ENCODE data around the gene NT5E. TPM values are rescaled to one million over a fixed set of nuclear protein-coding genes. Genes with fewer than 3 reads are reported as not detected.
A peak's percentile ranks its signal among the peaks of the same experiment; 100 is the strongest.

Gene NT5E
- total RNA-seq, 1 experiment from 2014 or later = 0.52 TPM

GRCh38 chr6:85468326-85468725 lies 18.4 kb downstream of the NT5E start:
- Mint-ChIP-seq H3K27ac (peak overlapping the region in 1 of 3 experiments; percentile 83; a peak in 1 of 7 replicates), H3K4me1 (no peaks in the 10 kb centered on the region; a peak in 1 of 4 replicates), H3K36me3 (ENCODE audit: insufficient read depth in 1 of 3, low read depth in 3 of 3) (no peaks in the 10 kb centered on the region), H3K9me3 (no peaks in the 10 kb centered on the region), H3K4me3 (no peak overlapping the region), H3K27me3 (ENCODE audit: low read depth) (no peaks in the 10 kb centered on the region)
- Histone ChIP-seq H4K91ac (ENCODE audit: insufficient read length, low read depth, low read length) (no peak overlapping the region), H3K18ac (ENCODE audit: insufficient read length, low read depth, low read length) (no peak overlapping the region), H3K4me2 (ENCODE audit: insufficient read depth, insufficient read length, low read length) (no peak overlapping the region), H2BK120ac (ENCODE audit: low read depth, low read length, poor library complexity, severe bottlenecking) (no peak overlapping the region), H3K9me3 (ENCODE audit: control insufficient read depth, low read depth, low read length) (no peaks in the 10 kb centered on the region), H2BK20ac (ENCODE audit: low read depth, low read length, poor library complexity, severe bottlenecking) (no peak overlapping the region), H3K79me1 (ENCODE audit: insufficient read depth, low read depth, low read length, poor library complexity, severe bottlenecking) (no peaks in the 10 kb centered on the region), H4K5ac (ENCODE audit: insufficient read length, low read depth, low read length) (no peak overlapping the region), H3K23ac (ENCODE audit: insufficient read length, low read depth, low read length) (no peak overlapping the region), H3K9ac (ENCODE audit: extremely low read depth, insufficient read length, low read length) (no peak overlapping the region), H4K20me1 (ENCODE audit: control insufficient read depth, insufficient read depth, insufficient read length) (no peaks in the 10 kb centered on the region), H3K27ac (ENCODE audit: insufficient read length, low read depth, low read length) (no peak overlapping the region), H3K4ac (ENCODE audit: low read depth, low read length) (no peak overlapping the region), H3K14ac (ENCODE audit: insufficient read depth, low read length) (no peak overlapping the region), H3K27me3 (ENCODE audit: insufficient read depth, low read length) (no peaks in the 10 kb centered on the region), H3K56ac (ENCODE audit: insufficient read length, low read depth, low read length) (no peak overlapping the region), H3K23me2 (ENCODE audit: insufficient read length, low read depth, low read length, poor library complexity, severe bottlenecking) (no peaks in the 10 kb centered on the region), H3K4me1 (ENCODE audit: insufficient read depth, low read length) (no peaks in the 10 kb centered on the region), H2AFZ (ENCODE audit: low read length) (no peak overlapping the region), H3T11ph (ENCODE audit: low read length) (no peak overlapping the region), H2BK15ac (ENCODE audit: low read depth, low read length) (no peak overlapping the region), H2AK5ac (ENCODE audit: insufficient read length, low read length) (no peak overlapping the region), H4K8ac (replicated peaks; ENCODE audit: insufficient read length, low read depth, low read length) (no peak overlapping the region), H2BK12ac (ENCODE audit: insufficient read length, low read depth, low read length) (no peak overlapping the region), H3K79me2 (ENCODE audit: insufficient read depth, low read length) (no peaks in the 10 kb centered on the region), H2BK5ac (ENCODE audit: insufficient read length, low read length) (no peak overlapping the region)
- peak; percentile 10 for DNase-seq
- TF ChIP-seq, protein P1, sequence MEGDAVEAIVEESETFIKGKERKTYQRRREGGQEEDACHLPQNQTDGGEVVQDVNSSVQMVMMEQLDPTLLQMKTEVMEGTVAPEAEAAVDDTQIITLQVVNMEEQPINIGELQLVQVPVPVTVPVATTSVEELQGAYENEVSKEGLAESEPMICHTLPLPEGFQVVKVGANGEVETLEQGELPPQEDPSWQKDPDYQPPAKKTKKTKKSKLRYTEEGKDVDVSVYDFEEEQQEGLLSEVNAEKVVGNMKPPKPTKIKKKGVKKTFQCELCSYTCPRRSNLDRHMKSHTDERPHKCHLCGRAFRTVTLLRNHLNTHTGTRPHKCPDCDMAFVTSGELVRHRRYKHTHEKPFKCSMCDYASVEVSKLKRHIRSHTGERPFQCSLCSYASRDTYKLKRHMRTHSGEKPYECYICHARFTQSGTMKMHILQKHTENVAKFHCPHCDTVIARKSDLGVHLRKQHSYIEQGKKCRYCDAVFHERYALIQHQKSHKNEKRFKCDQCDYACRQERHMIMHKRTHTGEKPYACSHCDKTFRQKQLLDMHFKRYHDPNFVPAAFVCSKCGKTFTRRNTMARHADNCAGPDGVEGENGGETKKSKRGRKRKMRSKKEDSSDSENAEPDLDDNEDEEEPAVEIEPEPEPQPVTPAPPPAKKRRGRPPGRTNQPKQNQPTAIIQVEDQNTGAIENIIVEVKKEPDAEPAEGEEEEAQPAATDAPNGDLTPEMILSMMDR (conservative IDR thresholded peaks at IDR 0.05) = no peak
